ENCODE measurements around the gene IRAK1. TPM values are rescaled to one million over a fixed set of nuclear protein-coding genes. Genes with fewer than 3 reads are reported as not detected.
A peak's percentile ranks its signal among the peaks of the same experiment; 100 is the strongest.

Gene IRAK1
- total RNA-seq, 1 experiment from 2014 or later, result 432 TPM

DNA sequence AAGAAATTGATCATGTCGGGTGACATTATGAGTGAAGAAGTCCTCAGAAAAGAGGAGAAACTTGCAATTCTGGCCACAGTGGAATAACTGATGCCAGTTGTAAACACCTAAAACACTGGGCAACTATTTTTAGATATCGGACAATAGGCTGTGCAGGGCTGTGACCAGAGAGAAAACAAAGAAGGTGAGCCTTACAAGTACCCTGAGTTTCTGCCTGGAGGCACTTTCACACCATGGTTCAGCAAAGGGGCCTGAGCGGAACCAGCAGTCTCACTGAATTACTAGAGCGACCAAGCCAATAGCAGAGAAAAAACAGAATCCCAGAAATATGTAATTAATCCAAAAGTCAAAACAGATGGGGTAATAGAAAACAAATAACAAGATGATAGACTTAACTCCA, 11.2 kb downstream of the IRAK1 start:
- intact Hi-C loops (cut with micrococcal nuclease; ENCODE audit: unreplicated experiment) (no loop called here), in situ Hi-C loops (cut with HindIII; ENCODE audit: low pct_unique_long_range_greater_than_20kb, low sequenced_read_pairs) (no loop called here)
- no peaks in the 10 kb centered on the region for H3K27me3 ChIP-seq (ENCODE audit: control insufficient read depth, insufficient read depth, low read length)
- POLR2A ChIA-PET, result no interaction called here
- CTCF ChIA-PET, result no interaction called here
- no peak for TF ChIP-seq TCF7L2 (IDR thresholded peaks at IDR 0.05; ENCODE audit: low read depth, low read length)
- no TSS peak for BruUV-seq (replicated peaks)
- H3K4me1 ChIP-seq (ENCODE audit: control insufficient read depth, insufficient read depth, low read length), result peaks cover 11% of the 10 kb centered on the region; the same call in 1 of the 2 replicates
- H3K4me3 ChIP-seq (ENCODE audit: low read depth in 2 of 2, low read length in 2 of 2), result no peak overlapping the region
- no peak for ATAC-seq
- DNase-seq (ENCODE audit: low read depth, low spot score), result no peak
- H3K9me3 ChIP-seq (ENCODE audit: control insufficient read depth, insufficient read depth, low read depth, low read length), result no peaks in the 10 kb centered on the region
- no peaks in the 10 kb centered on the region; the same call in 1 of the 2 replicates for H3K36me3 ChIP-seq (ENCODE audit: control insufficient read depth, insufficient read depth, low read length)
- no peak overlapping the region for H3K27ac ChIP-seq (ENCODE audit: low read length)

- no peak for ATAC-seq
Observed at GRCh38 chrX:154006947-154007346, 12.8 kb downstream of the IRAK1 start.

DNA sequence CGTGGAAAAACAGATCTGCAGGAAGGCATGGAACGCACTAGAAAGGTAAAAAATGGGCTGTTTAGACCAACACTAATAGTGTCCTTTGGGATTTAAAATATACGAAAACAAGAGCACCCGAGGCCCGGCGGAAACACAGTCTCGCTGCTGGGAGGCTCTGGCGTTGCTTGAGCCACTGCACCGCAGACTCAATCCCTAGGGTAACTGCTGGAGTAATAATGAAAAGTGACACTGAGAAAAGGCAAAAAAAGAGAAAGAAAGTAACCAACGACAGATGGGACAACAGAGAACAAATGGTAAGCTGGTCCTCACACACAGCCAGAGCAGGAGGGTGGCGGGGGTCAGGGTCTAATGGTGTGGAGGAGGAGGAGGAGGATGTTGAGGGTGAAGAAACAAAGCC, 15.4 kb downstream of the IRAK1 start:
- H3K27ac ChIP-seq (ENCODE audit: low read length), result no peak overlapping the region
- H3K4me3 ChIP-seq (ENCODE audit: low read depth in 2 of 2, low read length in 2 of 2), result no peak overlapping the region
- H3K9me3 ChIP-seq (ENCODE audit: control insufficient read depth, insufficient read depth, low read depth, low read length), result no peaks in the 10 kb centered on the region
- in situ Hi-C loops (cut with HindIII; ENCODE audit: low pct_unique_long_range_greater_than_20kb, low sequenced_read_pairs) (no loop called here), intact Hi-C loops (cut with micrococcal nuclease; ENCODE audit: unreplicated experiment) (no loop called here)
- ChIA-PET POLR2A (no interaction called here), CTCF (no interaction called here)
- ATAC-seq (no peak), DNase-seq (ENCODE audit: low read depth, low spot score) (no peak)
- no peaks in the 10 kb centered on the region for H3K36me3 ChIP-seq (ENCODE audit: control insufficient read depth, insufficient read depth, low read length)
- BruUV-seq (replicated peaks), result no TSS peak
- TF ChIP-seq POLR2AphosphoS5 (IDR thresholded peaks at IDR 0.05; ENCODE audit: low read depth, low read length), result no peak
- H3K4me1 ChIP-seq (ENCODE audit: control insufficient read depth, insufficient read depth, low read length), result no peaks in the 10 kb centered on the region
- no peaks in the 10 kb centered on the region for H3K27me3 ChIP-seq (ENCODE audit: control insufficient read depth, insufficient read depth, low read length)

More at GRCh38 chrX:154006947-154007346, 12.8 kb downstream of the IRAK1 start:
- POLR2A ChIA-PET, result no interaction called here
- no peaks in the 10 kb centered on the region for H3K4me1 ChIP-seq (ENCODE audit: control insufficient read depth, insufficient read depth, low read length)
- H3K27ac ChIP-seq (ENCODE audit: low read length), result no peak overlapping the region
- in situ Hi-C loops (cut with HindIII; ENCODE audit: low pct_unique_long_range_greater_than_20kb, low sequenced_read_pairs), result no loop called here
- CTCF ChIA-PET, result no interaction called here
- no peaks in the 10 kb centered on the region for H3K27me3 ChIP-seq (ENCODE audit: control insufficient read depth, insufficient read depth, low read length)
- no peak for DNase-seq (ENCODE audit: low read depth, low spot score)
- intact Hi-C loops (cut with micrococcal nuclease; ENCODE audit: unreplicated experiment), result no loop called here
- H3K36me3 ChIP-seq (ENCODE audit: control insufficient read depth, insufficient read depth, low read length), result no peaks in the 10 kb centered on the region; the same call in 1 of the 2 replicates
- H3K4me3 ChIP-seq (ENCODE audit: low read depth in 2 of 2, low read length in 2 of 2), result no peak overlapping the region
- TF ChIP-seq REST (IDR thresholded peaks at IDR 0.05; ENCODE audit: insufficient read depth in 1 of 2, low read depth in 2 of 2, low read length in 1 of 2) (no peak), POLR2AphosphoS5 (IDR thresholded peaks at IDR 0.05; ENCODE audit: low read depth, low read length) (0 out of 2 replicates have a peak, but pooled peaks have one; percentile 29)
- no TSS peak for BruUV-seq (replicated peaks)
- no peaks in the 10 kb centered on the region for H3K9me3 ChIP-seq (ENCODE audit: control insufficient read depth, insufficient read depth, low read depth, low read length)

- Histone ChIP-seq H3K27me3 (ENCODE audit: control insufficient read depth, insufficient read depth, low read length) (no peaks in the 10 kb centered on the region), H3K4me3 (ENCODE audit: low read depth in 2 of 2, low read length in 2 of 2) (no peak overlapping the region), H3K9me3 (ENCODE audit: control insufficient read depth, insufficient read depth, low read depth, low read length) (no peaks in the 10 kb centered on the region), H3K4me1 (ENCODE audit: control insufficient read depth, insufficient read depth, low read length) (no peaks in the 10 kb centered on the region), H3K36me3 (ENCODE audit: control insufficient read depth, insufficient read depth, low read length) (no peaks in the 10 kb centered on the region), H3K27ac (ENCODE audit: low read length) (peak overlapping the region; percentile 5; the same call in 1 of the 2 replicates)
- intact Hi-C loops (cut with micrococcal nuclease; ENCODE audit: unreplicated experiment) (no loop called here), in situ Hi-C loops (cut with HindIII; ENCODE audit: low pct_unique_long_range_greater_than_20kb, low sequenced_read_pairs) (no loop called here)
- CTCF ChIA-PET, result interaction anchor here (0.7 kb wide), 1 partner anchor 33 kb away, joined by 5 read pairs; no protein-coding TSS in a partner anchor
- no TSS peak for BruUV-seq (replicated peaks)
- DNase-seq (ENCODE audit: low read depth, low spot score) (no peak), ATAC-seq (no peak)
- TF ChIP-seq SIN3A (IDR thresholded peaks at IDR 0.05; ENCODE audit: borderline replicate concordance, insufficient read depth, low read depth, low read length) (no peak), REST (IDR thresholded peaks at IDR 0.05; ENCODE audit: insufficient read depth in 1 of 2, low read depth in 2 of 2, low read length in 1 of 2) (no peak), CTCF (IDR thresholded peaks at IDR 0.05) (no peak), POLR2AphosphoS5 (IDR thresholded peaks at IDR 0.05; ENCODE audit: low read depth, low read length) (no peak), TCF7L2 (IDR thresholded peaks at IDR 0.05; ENCODE audit: low read depth, low read length) (no peak)
- POLR2A ChIA-PET, result interaction anchor here (0.6 kb wide), 2 partner anchors 10 to 79 kb away, joined by 5 to 8 read pairs; no protein-coding TSS in a partner anchor
Observed at GRCh38 chrX:154002215-154002719, 17.4 kb downstream of the IRAK1 start.

Measured in Panc1 (cell line).